SK-N-SH (cell line): ENCODE measurements around the gene TMEM256. TPM values are rescaled to one million over a fixed set of nuclear protein-coding genes. Genes with fewer than 3 reads are reported as not detected.

ENCODE experiments used
- CTCF ChIA-PET: fragments of 300-600, 350-600 bp; formaldehyde crosslinking; extraction: SDS; loops from one replicate; lab custom pipeline; 2021; lab: Yijun Ruan, JAX
- POLR2A ChIA-PET: fragments of 350-600 bp; sonication (Branson Sonifier 250); formaldehyde crosslinking; extraction: SDS; loops from one replicate; lab custom pipeline; 2020; ENCODE audit warnings: antibody characterized with exemption, inconsistent platforms; lab: Yijun Ruan, JAX
- DNase-seq: peaks from one replicate; pipeline ENCODE4 v3.0.0; 2012
- H2AFZ ChIP-seq: fragments of 200-600 bp; sonication (generic); 2 replicates; pipeline ENCODE4 v1.8.1; 2016; ENCODE audit warnings: antibody characterized with exemption, mild to moderate bottlenecking, low read depth
- H3F3A ChIP-seq: fragments of 200-600 bp; sonication (generic); replicated peaks from 2 replicates; pipeline ENCODE3; 2016; ENCODE audit warnings: antibody characterized with exemption, mild to moderate bottlenecking; ENCODE audit not compliant: insufficient read depth
- H3K27ac ChIP-seq, 2 experiments: fragments of 200-500 bp in 1 of 2; fragments of 200-600 bp in 1 of 2; sonication (Bioruptor generic) in 1 of 2; sonication (generic), shearing (Covaris generic) in 1 of 2; 2 replicates each; pipeline versions ENCODE4 v1.5.1 to v1.6.1; 2014 to 2016; ENCODE audit warnings: low read depth in 2 of 2, inconsistent platforms in 1 of 2, low read length in 1 of 2, mild to moderate bottlenecking in 1 of 2, mixed read lengths in 1 of 2
- H3K27me3 ChIP-seq: fragments of 200-600 bp; sonication (generic), shearing (Covaris generic); 2 replicates; pipeline ENCODE4 v1.6.1; 2016; ENCODE audit warnings: mixed run types; ENCODE audit not compliant: insufficient read depth
- H3K36me3 ChIP-seq, 2 experiments: fragments of 200-500 bp in 1 of 2; fragments of 200-600 bp in 1 of 2; sonication (Bioruptor generic) in 1 of 2; sonication (generic) in 1 of 2; replicated peaks in 1 of 2; 2 replicates each; pipeline versions ENCODE3 to v1.5.1; 2014 to 2016; ENCODE audit warnings: low read length in 1 of 2, mild to moderate bottlenecking in 1 of 2; ENCODE audit not compliant: insufficient read depth in 2 of 2, control insufficient read depth in 1 of 2
- H3K4me1 ChIP-seq, 2 experiments: fragments of 200-500 bp in 1 of 2; fragments of 200-600 bp in 1 of 2; sonication (Bioruptor generic) in 1 of 2; sonication (generic), shearing (Covaris generic) in 1 of 2; 2 replicates each; pipeline versions ENCODE4 v1.5.1 to v1.6.1; 2014 to 2016; ENCODE audit warnings: low read depth in 1 of 2, low read length in 1 of 2, mixed run types in 1 of 2; ENCODE audit not compliant: insufficient read depth in 2 of 2, control insufficient read depth in 1 of 2
- H3K4me2 ChIP-seq: fragments of 200-600 bp; sonication (generic), shearing (Covaris generic); 2 replicates; pipeline ENCODE4 v1.6.1; 2017; ENCODE audit warnings: mixed run types
- H3K4me3 ChIP-seq, 2 experiments: fragments of 200-500 bp in 1 of 2; fragments of 200-600 bp in 1 of 2; sonication (Bioruptor generic) in 1 of 2; sonication (generic), shearing (Covaris generic) in 1 of 2; 2 replicates each; pipeline versions ENCODE4 v1.5.1 to v1.8.1; 2014 to 2016; ENCODE audit warnings: low read depth in 2 of 2, inconsistent platforms in 1 of 2, low read length in 1 of 2, mild to moderate bottlenecking in 1 of 2, mixed read lengths in 1 of 2, moderate library complexity in 1 of 2
- H3K79me2 ChIP-seq: fragments of 200-600 bp; sonication (generic); 2 replicates; pipeline ENCODE4 v1.8.1; 2017; ENCODE audit warnings: mild to moderate bottlenecking; ENCODE audit not compliant: insufficient read depth
- H3K9ac ChIP-seq: fragments of 200-600 bp; sonication (generic); 2 replicates; pipeline ENCODE4 v1.6.1; 2017; ENCODE audit warnings: mixed run types
- H3K9me2 ChIP-seq: fragments of 200-600 bp; sonication (generic); 2 replicates; pipeline ENCODE4 v1.6.1; 2017; ENCODE audit warnings: mixed run types
- H3K9me3 ChIP-seq: fragments of 200-600 bp; sonication (generic); 2 replicates; pipeline ENCODE4 v1.6.1; 2017; ENCODE audit warnings: mixed run types, mild to moderate bottlenecking, moderate library complexity
- H4K20me1 ChIP-seq: fragments of 200-600 bp; sonication (generic); 2 replicates; pipeline ENCODE4 v1.6.1; 2017; ENCODE audit warnings: mild to moderate bottlenecking, mixed run types; ENCODE audit not compliant: insufficient read depth
- CTCF ChIP-seq: fragments of 200-600 bp; sonication (generic); IDR thresholded peaks from 2 replicates; pipeline ENCODE4 v1.6.1; 2017; ENCODE audit warnings: antibody characterized with exemption, mild to moderate bottlenecking, moderate library complexity
- FOSL2 ChIP-seq: IDR thresholded peaks from 2 replicates; pipeline ENCODE4 v1.4.0; 2012; ENCODE audit warnings: low read depth, mild to moderate bottlenecking, moderate library complexity, borderline replicate concordance
- FOXJ3 ChIP-seq: sonication (generic); formaldehyde crosslinking; IDR thresholded peaks from 2 replicates; pipeline ENCODE4 v1.5.1; 2020; ENCODE audit warnings: mild to moderate bottlenecking, missing genetic modification reagents
- GABPA ChIP-seq: IDR thresholded peaks from 2 replicates; pipeline ENCODE4 v1.4.0; 2012; ENCODE audit warnings: low read depth, mild to moderate bottlenecking
- GATA2 ChIP-seq: sonication (generic); formaldehyde crosslinking; IDR thresholded peaks from 2 replicates; pipeline ENCODE4 v1.5.0; 2020; ENCODE audit warnings: mild to moderate bottlenecking, missing genetic modification reagents
- JUND ChIP-seq: IDR thresholded peaks from 2 replicates; pipeline ENCODE4 v1.4.0; 2012
- MAX ChIP-seq: IDR thresholded peaks from 2 replicates; pipeline ENCODE4 v1.4.0; 2012; ENCODE audit warnings: low read depth
- MXI1 ChIP-seq: IDR thresholded peaks from 2 replicates; pipeline ENCODE4 v1.6.1; 2012; ENCODE audit warnings: mild to moderate bottlenecking, low read depth, low read length, improper control_type of control experiment
- NFIC ChIP-seq: IDR thresholded peaks from 2 replicates; pipeline ENCODE4 v1.4.0; 2012; ENCODE audit warnings: borderline replicate concordance
- NRF1 ChIP-seq: IDR thresholded peaks from 2 replicates; pipeline ENCODE4 v1.6.1; 2012; ENCODE audit warnings: low read depth, mild to moderate bottlenecking, low read length
- POLR2AphosphoS5 ChIP-seq: IDR thresholded peaks from 2 replicates; pipeline ENCODE4 v1.6.1; 2012; ENCODE audit warnings: low read depth, low read length
- RCOR1 ChIP-seq: fragments of 150-350 bp; IDR thresholded peaks from 2 replicates; pipeline ENCODE4 v1.6.1; 2017; ENCODE audit warnings: antibody characterized with exemption, low read length
- RFX5 ChIP-seq: IDR thresholded peaks from 2 replicates; pipeline ENCODE4 v1.6.1; 2012; ENCODE audit warnings: mild to moderate bottlenecking, improper control_type of control experiment, low read length
- SIN3A ChIP-seq: IDR thresholded peaks from 2 replicates; pipeline ENCODE4 v1.6.1; 2012; ENCODE audit warnings: low read depth, mild to moderate bottlenecking, low read length, moderate library complexity, borderline replicate concordance
- TAF1 ChIP-seq: IDR thresholded peaks from 2 replicates; pipeline ENCODE4 v1.6.1; 2012; ENCODE audit warnings: low read depth, mild to moderate bottlenecking, low read length, moderate library complexity, borderline replicate concordance
- WGBS: methylation state at CpG from one replicate; pipeline ENCODE4 v1.1.6; 2017; ENCODE audit warnings: low lambda C conversion rate; 5-methylcytosine and 5-hydroxymethylcytosine counted together
- polyA plus RNA-seq, 3 experiments: library from polyadenylated mRNA; depleted of rRNA; stranded (reverse); fragments of >200 nt; gene quantifications; 2 replicates each; pipeline ENCODE4 v1.2.3, GENCODE V29; 2012

The TMEM256 gene
- polyA plus RNA-seq, 1 of the 3 experiments (the other 2 are of a cell fraction), result 213 TPM

- Histone ChIP-seq H4K20me1 (no peaks in the 10 kb centered on the region), H3K27me3 (no peaks in the 10 kb centered on the region), H3K27ac (peak within 1 kb of the TSS; percentile 85 to 91), H3K4me1 (peaks cover 0 to 9% of the 10 kb centered on the region in 2 experiments; a peak in 1 of 4 replicates), H3K79me2 (peaks cover 22% of the 10 kb centered on the region; the same call in 1 of the 2 replicates), H3K4me3 (peak within 1 kb of the TSS; percentile 79 to 92), H3K9ac (peak within 1 kb of the TSS; percentile 89), H3K9me3 (no peaks in the 10 kb centered on the region), H3K9me2 (no peaks in the 10 kb centered on the region), H3F3A (peaks cover 16% of the 10 kb centered on the region), H3K36me3 (peaks cover 16 to 23% of the 10 kb centered on the region in 2 experiments), H2AFZ (peak within 1 kb of the TSS; percentile 79), H3K4me2 (peak within 1 kb of the TSS; percentile 99)
- WGBS, result 1% methylated on average over 33 of the region's 71 CpGs
- TF ChIP-seq TAF1 (peak; percentile 60), GABPA (peak; percentile 71), NRF1 (peak; percentile 49; the same call in 1 of the 2 replicates), JUND (no peak), FOXJ3 (peak; percentile 61; the same call in 1 of the 2 replicates), GATA2 (no peak), POLR2AphosphoS5 (peak; percentile 85), RFX5 (0 out of 2 replicates have a peak, but pooled peaks have one; percentile 8), RCOR1 (no peak), MAX (peak; percentile 64; the same call in 1 of the 2 replicates), CTCF (peak; percentile 39), NFIC (no peak), MXI1 (peak; percentile 78), SIN3A (peak; percentile 19; the same call in 1 of the 2 replicates), FOSL2 (no peak)
- ChIA-PET POLR2A (interaction anchor here (1.0 kb wide), 1 partner anchor 9 kb away, joined by 4 read pairs; the partner anchor contains the start of gene TMEM256), CTCF (interaction anchor here (1.5 to 2.5 kb wide), 3 partner anchors 11 to 108 kb away, joined by 4 to 13 read pairs (median 6); no protein-coding TSS in a partner anchor)
- DNase-seq, result peak; percentile 98
Observed at GRCh38 chr17:7394452-7395191, 9.3 kb downstream of the TMEM256 start, which contains the start of gene PLSCR3. Gene PLSCR3, minus strand, starts transcription at chr17:7394525. Its CDS starts 415 bp downstream, at chr17:7394110.
